Glutamatergic neuron (in vitro differentiated cells): Measurements from ENCODE around the gene GNG11. TPM values are rescaled to one million over a fixed set of nuclear protein-coding genes. Genes with fewer than 3 reads are reported as not detected.

Source experiments
- DNase-seq: peaks from one replicate; pipeline ENCODE4 v3.0.0; 2022
- H3K27ac Mint-ChIP-seq: one replicate; pipeline ENCODE4 v1.8.0; 2020; ENCODE audit warnings: mild to moderate bottlenecking, mixed read lengths, inconsistent platforms; ENCODE audit not compliant: unreplicated experiment
- H3K27me3 Mint-ChIP-seq: one replicate; pipeline ENCODE4 v1.8.0; 2020; ENCODE audit warnings: mild to moderate bottlenecking, moderate library complexity, mixed read lengths, inconsistent platforms; ENCODE audit not compliant: unreplicated experiment
- H3K36me3 Mint-ChIP-seq: one replicate; pipeline ENCODE4 v1.8.0; 2020; ENCODE audit warnings: mild to moderate bottlenecking, mixed read lengths, inconsistent platforms; ENCODE audit not compliant: unreplicated experiment
- H3K4me1 Mint-ChIP-seq: one replicate; pipeline ENCODE4 v1.8.0; 2020; ENCODE audit warnings: mild to moderate bottlenecking, low read depth, mixed read lengths, inconsistent platforms; ENCODE audit not compliant: unreplicated experiment
- H3K4me3 Mint-ChIP-seq: one replicate; pipeline ENCODE4 v1.8.0; 2020; ENCODE audit warnings: mild to moderate bottlenecking, mixed read lengths, inconsistent platforms; ENCODE audit not compliant: unreplicated experiment
- H3K9me3 Mint-ChIP-seq: one replicate; pipeline ENCODE4 v1.8.0; 2020; ENCODE audit warnings: mild to moderate bottlenecking, moderate library complexity, mixed read lengths, inconsistent platforms; ENCODE audit not compliant: unreplicated experiment
- total RNA-seq: library from RNA; stranded (reverse); fragmentation: NEBNext Ultra II Directional; extraction: Animal tissue kit (Norgen Biotek cat#: 25700); gene quantifications from one replicate; pipeline ENCODE4 v1.2.1, GENCODE V29; 2021; ENCODE audit not compliant: unreplicated experiment
- TF ChIP-seq, protein P1 (sequence below): fragments of 200-600 bp; sonication (generic); IDR thresholded peaks from one replicate; pipeline ENCODE4 v1.5.0; 2021; ENCODE audit not compliant: partially characterized antibody, unreplicated experiment

Gene GNG11
- total RNA-seq, 1 donor from 2014 or later: 0.56 TPM

DNA sequence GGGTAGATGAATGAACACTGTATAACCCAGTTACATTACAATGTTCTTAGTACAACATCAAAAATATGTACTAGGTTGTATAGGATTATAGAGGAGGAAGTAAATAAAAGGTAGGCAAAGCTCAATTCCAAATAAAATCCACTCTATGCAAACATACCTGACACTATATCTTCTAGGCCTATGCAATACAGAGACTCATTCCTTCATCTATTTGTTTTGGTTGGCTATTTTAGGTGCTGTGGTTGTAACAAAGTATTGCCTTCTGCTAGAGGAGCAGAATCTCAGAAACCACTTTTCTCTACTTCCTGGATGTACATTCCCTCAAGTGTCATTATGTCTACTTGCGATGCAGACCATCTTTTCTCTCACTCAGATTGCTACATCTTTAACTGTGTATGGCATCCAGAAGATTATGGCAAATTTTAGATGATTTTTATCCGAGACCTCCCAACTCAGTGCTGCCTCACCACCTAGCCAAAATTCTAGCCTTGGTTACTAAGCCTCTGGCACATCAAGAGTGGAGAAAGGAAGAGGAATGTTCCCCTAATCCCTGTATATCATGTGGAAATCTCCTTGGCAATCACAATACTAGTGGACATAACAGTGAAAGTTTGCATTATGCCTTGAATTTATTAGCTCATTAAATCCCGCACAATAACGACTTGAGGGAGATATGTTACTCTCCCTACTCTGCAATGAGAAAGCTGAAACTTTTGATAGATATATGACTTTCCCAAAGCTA, 25.5 kb upstream of the GNG11 start:
- TF ChIP-seq, protein P1, sequence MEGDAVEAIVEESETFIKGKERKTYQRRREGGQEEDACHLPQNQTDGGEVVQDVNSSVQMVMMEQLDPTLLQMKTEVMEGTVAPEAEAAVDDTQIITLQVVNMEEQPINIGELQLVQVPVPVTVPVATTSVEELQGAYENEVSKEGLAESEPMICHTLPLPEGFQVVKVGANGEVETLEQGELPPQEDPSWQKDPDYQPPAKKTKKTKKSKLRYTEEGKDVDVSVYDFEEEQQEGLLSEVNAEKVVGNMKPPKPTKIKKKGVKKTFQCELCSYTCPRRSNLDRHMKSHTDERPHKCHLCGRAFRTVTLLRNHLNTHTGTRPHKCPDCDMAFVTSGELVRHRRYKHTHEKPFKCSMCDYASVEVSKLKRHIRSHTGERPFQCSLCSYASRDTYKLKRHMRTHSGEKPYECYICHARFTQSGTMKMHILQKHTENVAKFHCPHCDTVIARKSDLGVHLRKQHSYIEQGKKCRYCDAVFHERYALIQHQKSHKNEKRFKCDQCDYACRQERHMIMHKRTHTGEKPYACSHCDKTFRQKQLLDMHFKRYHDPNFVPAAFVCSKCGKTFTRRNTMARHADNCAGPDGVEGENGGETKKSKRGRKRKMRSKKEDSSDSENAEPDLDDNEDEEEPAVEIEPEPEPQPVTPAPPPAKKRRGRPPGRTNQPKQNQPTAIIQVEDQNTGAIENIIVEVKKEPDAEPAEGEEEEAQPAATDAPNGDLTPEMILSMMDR: no peak
- H3K4me3 Mint-ChIP-seq: no peak overlapping the region
- no peak overlapping the region for H3K27ac Mint-ChIP-seq
- no peaks in the 10 kb centered on the region for H3K27me3 Mint-ChIP-seq
- peaks cover 15% of the 10 kb centered on the region for H3K4me1 Mint-ChIP-seq
- peaks cover 4% of the 10 kb centered on the region for H3K9me3 Mint-ChIP-seq
- no peak for DNase-seq
- H3K36me3 Mint-ChIP-seq: no peaks in the 10 kb centered on the region

DNA sequence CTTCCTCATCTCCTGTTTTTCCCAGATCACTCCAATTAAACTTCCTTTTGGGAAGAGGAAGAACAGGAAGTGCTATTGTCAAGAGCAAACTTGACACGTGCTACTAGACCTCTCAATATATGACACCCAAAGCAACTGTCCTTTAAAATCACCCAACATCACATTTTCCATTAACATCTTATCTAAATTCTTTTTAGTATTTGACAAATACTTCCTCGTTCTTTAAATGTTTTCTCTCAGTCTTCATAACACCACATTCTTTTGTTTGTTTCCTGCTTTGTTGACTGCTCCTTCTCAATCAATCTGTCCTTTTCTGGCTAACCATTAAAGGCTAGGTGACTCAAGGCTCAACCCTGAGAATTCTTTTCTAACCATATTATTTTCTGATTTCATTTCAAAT, 23.9 kb upstream of the GNG11 start:
- H3K4me3 Mint-ChIP-seq: no peak overlapping the region
- H3K27ac Mint-ChIP-seq: no peak overlapping the region
- H3K27me3 Mint-ChIP-seq: no peaks in the 10 kb centered on the region
- no peak for DNase-seq
- H3K36me3 Mint-ChIP-seq: no peaks in the 10 kb centered on the region
- peaks cover 4% of the 10 kb centered on the region for H3K9me3 Mint-ChIP-seq
- TF ChIP-seq, protein P1: no peak
- H3K4me1 Mint-ChIP-seq: peaks cover 15% of the 10 kb centered on the region

DNA sequence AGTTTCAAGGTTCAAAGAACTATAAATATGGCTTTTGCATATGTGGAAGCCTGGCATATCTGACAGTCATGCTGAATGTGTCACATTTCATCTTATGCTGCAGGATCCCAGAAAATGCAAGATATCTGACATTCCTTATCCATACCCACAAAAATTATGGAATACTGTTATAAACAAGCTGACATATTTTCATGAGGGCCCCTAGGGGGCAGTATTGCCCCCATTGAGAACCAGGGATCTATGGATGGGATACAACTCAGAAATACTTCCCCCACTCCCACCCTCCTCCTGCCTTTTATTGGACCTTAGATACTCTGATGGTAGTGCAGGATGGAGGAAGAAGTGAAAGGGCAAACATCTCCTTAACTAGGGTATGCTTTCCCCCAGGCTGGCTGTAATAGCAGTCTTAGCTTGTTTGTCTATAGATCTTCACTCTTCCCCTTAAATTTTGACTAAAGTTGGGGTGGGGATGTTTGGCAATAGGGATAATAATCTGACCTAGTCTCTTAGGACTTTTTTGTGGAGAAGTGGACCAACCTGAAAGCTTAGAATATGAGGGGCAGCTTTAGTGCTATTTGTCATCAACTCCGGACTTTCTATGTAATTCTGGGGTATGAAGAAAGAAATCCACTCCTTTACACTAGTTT, 18.6 kb upstream of the GNG11 start:
- peaks cover 4% of the 10 kb centered on the region for H3K9me3 Mint-ChIP-seq
- no peak overlapping the region for H3K27ac Mint-ChIP-seq
- no peak for DNase-seq
- H3K4me3 Mint-ChIP-seq: no peak overlapping the region
- TF ChIP-seq, protein P1: peak; percentile 89
- no peaks in the 10 kb centered on the region for H3K27me3 Mint-ChIP-seq
- H3K4me1 Mint-ChIP-seq: no peaks in the 10 kb centered on the region
- H3K36me3 Mint-ChIP-seq: no peaks in the 10 kb centered on the region

DNA sequence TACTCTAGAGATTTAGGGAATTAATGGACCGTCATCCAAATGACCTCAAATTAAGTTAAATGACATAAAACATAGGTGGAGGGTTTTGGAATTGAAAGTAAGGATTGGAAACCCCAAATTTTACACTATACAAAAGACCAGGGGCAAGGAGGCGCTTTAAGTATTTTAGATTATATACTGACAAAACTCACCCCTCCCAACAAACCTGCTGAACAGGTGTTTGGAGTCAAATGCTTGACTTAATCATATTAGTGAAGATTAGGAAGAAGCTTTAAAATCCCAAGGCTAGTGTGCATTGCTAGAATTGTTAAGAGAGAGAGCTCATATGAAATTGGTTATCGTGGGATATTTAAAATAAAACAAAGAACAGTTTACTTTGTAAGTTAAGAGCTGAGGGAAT, 15.3 kb upstream of the GNG11 start, which contains the start of gene GNGT1:
TSS of gene GNGT1 (plus strand) at position 301 of the 400 bp plus-strand sequence. CDS start 180 bp downstream, outside the sequence.
- Mint-ChIP-seq H3K27me3 (no peaks in the 10 kb centered on the region), H3K4me1 (peaks cover 2% of the 10 kb centered on the region), H3K9me3 (no peaks in the 10 kb centered on the region), H3K4me3 (no peak within 1 kb of the TSS), H3K36me3 (no peaks in the 10 kb centered on the region), H3K27ac (no peak within 1 kb of the TSS)
- no peak for DNase-seq
- TF ChIP-seq, protein P1: no peak
